Brain microvascular endothelial cell (primary cell): ENCODE results near the gene TARBP1.

ENCODE experiments used
- DNase-seq: peaks from one replicate; pipeline ENCODE4 v3.0.0-alpha.2; 2020
- H3K27ac ChIP-seq: fragments of 250-450 bp; sonication (Bioruptor Pico); 2 replicates; pipeline ENCODE4 v1.5.1; 2020; ENCODE audit warnings: mild to moderate bottlenecking, moderate library complexity
- H3K27me3 ChIP-seq: fragments of 250-450 bp; sonication (Bioruptor Pico); replicated peaks from 2 replicates; pipeline ENCODE4 v1.5.1; 2020; ENCODE audit warnings: mild to moderate bottlenecking
- H3K36me3 ChIP-seq: fragments of 250-450 bp; sonication (Bioruptor Pico); replicated peaks from 2 replicates; pipeline ENCODE4 v1.5.1; 2020; ENCODE audit warnings: mild to moderate bottlenecking
- H3K4me3 ChIP-seq: 2 replicates; pipeline ENCODE4 v1.5.1; 2011; ENCODE audit warnings: low read depth, mild to moderate bottlenecking, control low read depth, low read length, moderate library complexity
- in situ Hi-C: cut with HindIII; loops from 2 replicates; pipeline ENCODE4 v1.10.0; 2017; ENCODE audit warnings: low sequenced_read_pairs, low pct_ligation_motif_present
- TF ChIP-seq, protein P1 (sequence below): IDR thresholded peaks from 2 replicates; pipeline ENCODE4 v1.5.1; 2011; ENCODE audit warnings: low read depth, mild to moderate bottlenecking, moderate library complexity, low read length, control low read depth, inconsistent platforms; ENCODE audit errors: missing control alignments

TARBP1 gene

DNA sequence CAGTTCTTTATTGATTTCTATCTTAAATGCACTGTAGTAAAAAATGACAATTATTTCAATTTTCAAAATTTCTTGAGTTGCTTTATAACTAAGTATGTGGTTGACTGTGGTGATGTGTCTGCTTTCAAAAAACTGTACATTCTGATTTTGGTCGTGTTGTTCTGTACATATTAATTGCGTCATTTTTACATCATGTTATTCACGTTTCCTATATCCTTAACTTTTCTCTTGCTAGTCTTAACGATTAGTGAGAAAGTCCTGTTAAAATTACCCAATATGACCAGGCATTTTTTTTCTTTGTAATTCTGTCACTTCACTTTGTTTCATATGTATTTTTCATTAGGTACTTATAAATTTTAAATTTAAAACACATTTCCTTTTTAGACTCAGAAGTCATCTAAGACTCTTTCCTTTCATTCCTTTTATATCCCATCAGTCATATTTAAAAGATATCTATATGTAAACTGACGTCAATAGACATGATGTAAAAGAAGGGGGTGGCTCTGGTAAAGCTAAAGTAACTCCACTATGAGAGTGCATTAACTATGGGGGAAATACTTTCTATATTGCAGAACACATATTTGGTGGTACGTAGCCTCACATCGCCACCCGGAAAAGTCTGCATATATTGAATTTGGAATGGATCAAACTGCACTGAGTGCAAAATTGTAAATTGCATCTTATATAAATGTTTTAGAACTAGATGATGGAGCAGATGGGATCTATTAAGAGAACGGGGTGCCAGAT is 106.8 kb downstream of the TARBP1 start:
- peak overlapping the region; percentile 96 for H3K4me3 ChIP-seq
- H3K27me3 ChIP-seq = no peaks in the 10 kb centered on the region
- in situ Hi-C loops = no loop called here
- peak overlapping the region; percentile 97 for H3K27ac ChIP-seq
- DNase-seq = no peak
- TF ChIP-seq, protein P1, sequence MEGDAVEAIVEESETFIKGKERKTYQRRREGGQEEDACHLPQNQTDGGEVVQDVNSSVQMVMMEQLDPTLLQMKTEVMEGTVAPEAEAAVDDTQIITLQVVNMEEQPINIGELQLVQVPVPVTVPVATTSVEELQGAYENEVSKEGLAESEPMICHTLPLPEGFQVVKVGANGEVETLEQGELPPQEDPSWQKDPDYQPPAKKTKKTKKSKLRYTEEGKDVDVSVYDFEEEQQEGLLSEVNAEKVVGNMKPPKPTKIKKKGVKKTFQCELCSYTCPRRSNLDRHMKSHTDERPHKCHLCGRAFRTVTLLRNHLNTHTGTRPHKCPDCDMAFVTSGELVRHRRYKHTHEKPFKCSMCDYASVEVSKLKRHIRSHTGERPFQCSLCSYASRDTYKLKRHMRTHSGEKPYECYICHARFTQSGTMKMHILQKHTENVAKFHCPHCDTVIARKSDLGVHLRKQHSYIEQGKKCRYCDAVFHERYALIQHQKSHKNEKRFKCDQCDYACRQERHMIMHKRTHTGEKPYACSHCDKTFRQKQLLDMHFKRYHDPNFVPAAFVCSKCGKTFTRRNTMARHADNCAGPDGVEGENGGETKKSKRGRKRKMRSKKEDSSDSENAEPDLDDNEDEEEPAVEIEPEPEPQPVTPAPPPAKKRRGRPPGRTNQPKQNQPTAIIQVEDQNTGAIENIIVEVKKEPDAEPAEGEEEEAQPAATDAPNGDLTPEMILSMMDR = no peak
- H3K36me3 ChIP-seq = peaks cover 12% of the 10 kb centered on the region

DNA sequence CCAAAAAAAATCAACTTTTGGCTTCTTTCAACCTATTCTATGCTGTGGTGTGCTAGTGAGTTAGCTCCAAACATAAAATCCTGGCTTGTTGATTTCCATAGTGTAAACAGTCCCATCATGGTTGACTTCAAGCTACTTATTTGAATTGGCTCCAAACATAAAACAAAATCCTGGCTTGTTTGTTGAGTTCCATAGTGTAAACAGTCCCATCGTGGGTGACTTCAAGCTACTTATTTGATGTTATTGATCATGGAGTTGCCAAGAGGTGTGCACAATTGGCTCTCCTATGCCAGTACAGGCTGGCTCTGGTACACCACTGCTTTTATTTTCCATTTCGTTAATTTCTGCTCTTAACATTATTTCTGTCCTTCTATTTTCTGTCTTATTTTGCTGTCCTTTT is 107.6 kb downstream of the TARBP1 start:
- DNase-seq = no peak
- TF ChIP-seq, protein P1 = no peak
- in situ Hi-C loops = no loop called here
- Histone ChIP-seq H3K4me3 (no peak overlapping the region), H3K27me3 (no peaks in the 10 kb centered on the region), H3K36me3 (peaks cover 9% of the 10 kb centered on the region), H3K27ac (no peak overlapping the region)

DNA sequence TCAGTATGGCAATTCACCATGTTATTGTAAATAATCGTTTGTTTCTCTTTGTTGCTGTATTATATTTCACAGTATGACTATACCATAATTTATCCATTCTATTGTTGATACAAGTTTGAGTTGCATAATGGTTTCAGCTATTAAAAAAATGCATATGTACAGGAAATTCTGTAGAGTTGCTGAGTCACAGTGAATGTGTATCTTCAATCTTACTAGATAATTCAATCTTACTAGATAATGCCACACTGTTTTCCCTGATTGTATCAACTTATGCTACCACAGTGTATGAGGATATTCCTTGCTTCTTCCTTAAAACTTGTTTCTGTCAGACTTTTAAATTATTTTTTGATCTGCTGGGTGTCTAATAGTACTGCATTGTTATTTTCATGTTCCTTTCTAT is 109.2 kb downstream of the TARBP1 start:
- TF ChIP-seq, protein P1 = no peak
- no peaks in the 10 kb centered on the region for H3K27me3 ChIP-seq
- no peaks in the 10 kb centered on the region for H3K36me3 ChIP-seq
- peak overlapping the region; percentile 73 for H3K27ac ChIP-seq
- DNase-seq = no peak
- H3K4me3 ChIP-seq = no peak overlapping the region
- in situ Hi-C loops = no loop called here

DNA sequence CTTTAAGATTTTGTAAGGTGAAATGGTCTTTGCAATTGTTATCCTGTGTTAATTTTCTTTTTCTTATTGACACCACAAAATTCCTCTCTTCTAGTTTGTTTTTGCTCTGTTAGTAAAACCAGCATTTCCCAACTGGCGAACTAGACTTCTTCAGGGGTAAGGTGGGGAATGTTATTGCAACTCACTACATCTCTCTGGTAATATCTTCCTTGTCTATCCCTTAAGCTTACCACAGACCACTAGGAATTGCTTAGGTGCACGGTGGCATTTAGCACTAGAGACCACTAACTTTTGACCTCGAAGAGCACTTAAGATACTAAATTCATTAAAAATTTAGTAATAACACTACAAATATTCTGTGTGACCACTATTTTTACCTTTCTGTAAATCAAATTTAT is 109.9 kb downstream of the TARBP1 start:
- DNase-seq = no peak
- Histone ChIP-seq H3K36me3 (no peaks in the 10 kb centered on the region), H3K27ac (no peak overlapping the region), H3K27me3 (no peaks in the 10 kb centered on the region), H3K4me3 (no peak overlapping the region)
- in situ Hi-C loops = no loop called here
- TF ChIP-seq, protein P1 = no peak

DNA sequence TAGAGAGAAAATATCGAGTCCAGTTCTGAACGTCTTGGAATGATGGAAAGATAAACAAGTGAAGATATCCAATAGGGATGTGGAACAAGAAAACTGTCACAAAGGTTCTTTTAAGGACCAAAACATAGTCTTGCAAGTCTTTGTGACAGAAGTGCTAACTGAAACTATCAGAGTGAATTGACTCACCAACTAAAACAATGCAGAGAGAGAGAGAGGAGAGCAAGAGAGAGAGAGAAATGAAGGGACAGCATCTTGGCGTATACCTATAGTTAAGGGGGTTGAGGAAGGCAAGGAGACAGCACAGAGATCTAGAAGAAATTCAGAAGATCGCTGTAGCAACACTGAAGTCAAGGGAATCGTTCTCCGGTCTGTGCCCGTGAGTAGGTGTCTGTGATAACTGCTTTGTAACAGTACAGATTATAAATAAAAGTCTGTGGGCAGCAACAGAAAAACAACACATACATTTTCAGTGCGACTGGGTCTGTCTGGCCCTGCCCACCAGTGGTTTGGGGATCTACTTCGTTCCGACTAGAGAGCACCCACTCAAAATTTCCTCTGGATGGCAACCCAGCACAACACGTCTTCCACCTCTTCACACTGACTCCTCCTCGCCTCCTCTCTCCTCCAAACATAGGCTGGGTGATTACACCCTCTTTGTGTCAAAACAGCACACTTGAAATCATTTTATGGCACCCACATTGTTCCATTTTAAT is 110.5 kb downstream of the TARBP1 start:
- in situ Hi-C loops = no loop called here
- no peak overlapping the region for H3K27ac ChIP-seq
- H3K36me3 ChIP-seq = no peaks in the 10 kb centered on the region
- H3K4me3 ChIP-seq = no peak overlapping the region
- TF ChIP-seq, protein P1 = no peak
- no peak for DNase-seq
- no peaks in the 10 kb centered on the region for H3K27me3 ChIP-seq

DNA sequence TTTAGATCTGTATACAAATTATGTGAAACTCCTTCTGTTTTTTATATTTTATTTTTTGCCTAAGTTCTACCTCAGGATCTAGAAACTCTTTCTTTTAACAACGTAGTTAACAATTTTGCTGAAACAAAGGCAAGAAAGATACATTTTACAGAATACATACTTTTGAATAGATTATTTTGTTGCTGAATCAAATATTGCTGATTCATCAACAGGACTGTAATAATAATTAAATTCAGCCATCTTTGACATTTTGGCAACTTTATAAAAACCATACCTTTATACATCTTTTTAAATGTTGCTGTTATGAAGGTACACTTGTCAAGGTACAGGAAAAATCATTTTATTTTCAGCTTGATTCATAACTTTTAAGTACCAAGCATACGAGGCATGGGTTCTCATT is 116.4 kb downstream of the TARBP1 start:
- in situ Hi-C loops = no loop called here
- H3K36me3 ChIP-seq = no peaks in the 10 kb centered on the region
- no peak overlapping the region for H3K4me3 ChIP-seq
- TF ChIP-seq, protein P1 = no peak
- no peaks in the 10 kb centered on the region for H3K27me3 ChIP-seq
- no peak overlapping the region for H3K27ac ChIP-seq
- no peak for DNase-seq
